GM12874 (cell line): Measurements from ENCODE around the gene NPR3.

ENCODE experiments used
- TF ChIP-seq, protein P1 (sequence below): IDR thresholded peaks from 2 replicates; pipeline ENCODE4 v1.5.1; 2011; ENCODE audit warnings: low read depth, mild to moderate bottlenecking, control low read depth, low read length, moderate library complexity; ENCODE audit not compliant: insufficient read depth

NPR3 gene

DNA sequence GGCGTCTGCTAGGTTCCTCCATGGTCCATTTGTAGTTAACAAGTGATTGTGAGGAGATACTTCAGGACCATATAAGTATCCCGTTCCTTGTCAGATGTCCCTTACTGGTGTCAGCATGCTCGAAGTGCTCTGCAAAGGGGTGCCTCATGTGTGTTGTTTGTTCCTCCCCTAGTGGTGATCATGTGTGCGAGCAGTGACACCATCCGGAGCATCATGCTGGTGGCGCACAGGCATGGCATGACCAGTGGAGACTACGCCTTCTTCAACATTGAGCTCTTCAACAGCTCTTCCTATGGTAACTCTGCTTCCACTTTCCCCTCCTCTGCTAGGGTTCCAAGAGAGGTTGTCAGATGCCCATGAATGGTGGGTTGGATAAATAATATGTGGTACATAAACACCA lies 13.4 kb downstream of the NPR3 start:
- TF ChIP-seq, protein P1, sequence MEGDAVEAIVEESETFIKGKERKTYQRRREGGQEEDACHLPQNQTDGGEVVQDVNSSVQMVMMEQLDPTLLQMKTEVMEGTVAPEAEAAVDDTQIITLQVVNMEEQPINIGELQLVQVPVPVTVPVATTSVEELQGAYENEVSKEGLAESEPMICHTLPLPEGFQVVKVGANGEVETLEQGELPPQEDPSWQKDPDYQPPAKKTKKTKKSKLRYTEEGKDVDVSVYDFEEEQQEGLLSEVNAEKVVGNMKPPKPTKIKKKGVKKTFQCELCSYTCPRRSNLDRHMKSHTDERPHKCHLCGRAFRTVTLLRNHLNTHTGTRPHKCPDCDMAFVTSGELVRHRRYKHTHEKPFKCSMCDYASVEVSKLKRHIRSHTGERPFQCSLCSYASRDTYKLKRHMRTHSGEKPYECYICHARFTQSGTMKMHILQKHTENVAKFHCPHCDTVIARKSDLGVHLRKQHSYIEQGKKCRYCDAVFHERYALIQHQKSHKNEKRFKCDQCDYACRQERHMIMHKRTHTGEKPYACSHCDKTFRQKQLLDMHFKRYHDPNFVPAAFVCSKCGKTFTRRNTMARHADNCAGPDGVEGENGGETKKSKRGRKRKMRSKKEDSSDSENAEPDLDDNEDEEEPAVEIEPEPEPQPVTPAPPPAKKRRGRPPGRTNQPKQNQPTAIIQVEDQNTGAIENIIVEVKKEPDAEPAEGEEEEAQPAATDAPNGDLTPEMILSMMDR = no peak

DNA sequence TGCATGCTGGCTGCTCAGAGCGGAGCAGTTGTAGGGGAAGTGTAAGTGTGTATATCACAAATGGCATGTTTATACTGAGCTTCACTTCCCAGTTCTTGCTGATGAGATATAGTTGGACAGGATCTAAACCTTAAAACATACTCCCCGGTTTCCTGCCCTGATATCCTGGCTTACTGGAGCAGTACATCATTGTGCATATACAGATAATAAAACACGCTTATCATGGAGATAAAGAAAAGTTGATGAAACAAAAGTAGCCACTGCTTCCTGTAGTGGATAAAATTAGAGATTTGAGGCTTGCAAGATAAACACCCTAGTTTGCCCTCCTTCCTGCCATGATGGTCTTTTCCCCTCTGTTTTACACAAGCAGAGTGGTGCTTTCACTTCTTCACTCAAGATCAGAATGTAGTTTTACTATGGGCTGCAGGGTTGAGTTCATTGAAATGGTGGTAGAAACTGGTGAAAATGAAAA lies 15.0 kb downstream of the NPR3 start:
- TF ChIP-seq, protein P1 = no peak

- TF ChIP-seq, protein P1 = no peak
These were observed 18.5 kb downstream of the NPR3 start for GRCh38 chr5:32729651-32730050.

- TF ChIP-seq, protein P1 = no peak
These were observed 22.6 kb downstream of the NPR3 start for GRCh38 chr5:32733590-32734340.

GRCh38 chr5:32734827-32735378 lies 23.8 kb downstream of the NPR3 start:
- TF ChIP-seq, protein P1 = no peak

DNA sequence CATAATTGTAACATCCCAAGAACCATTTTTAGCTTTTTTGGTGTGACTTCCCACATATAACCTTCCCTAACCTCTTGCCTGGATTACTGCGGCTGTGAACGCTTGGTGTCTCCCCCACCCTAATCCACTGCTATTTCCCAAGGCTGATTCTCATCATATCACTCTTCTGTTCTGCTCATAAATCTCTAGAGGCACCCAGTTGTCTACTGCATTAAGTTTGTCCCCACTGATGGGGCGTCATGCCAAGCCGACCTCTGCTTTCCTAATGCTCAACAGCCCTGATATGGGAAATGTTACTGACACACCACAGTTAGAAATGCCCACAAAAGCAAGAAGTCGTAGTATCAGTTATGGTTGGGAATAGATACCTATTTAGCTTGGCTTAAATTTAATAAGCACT lies 24.4 kb downstream of the NPR3 start:
- TF ChIP-seq, protein P1 = no peak

DNA sequence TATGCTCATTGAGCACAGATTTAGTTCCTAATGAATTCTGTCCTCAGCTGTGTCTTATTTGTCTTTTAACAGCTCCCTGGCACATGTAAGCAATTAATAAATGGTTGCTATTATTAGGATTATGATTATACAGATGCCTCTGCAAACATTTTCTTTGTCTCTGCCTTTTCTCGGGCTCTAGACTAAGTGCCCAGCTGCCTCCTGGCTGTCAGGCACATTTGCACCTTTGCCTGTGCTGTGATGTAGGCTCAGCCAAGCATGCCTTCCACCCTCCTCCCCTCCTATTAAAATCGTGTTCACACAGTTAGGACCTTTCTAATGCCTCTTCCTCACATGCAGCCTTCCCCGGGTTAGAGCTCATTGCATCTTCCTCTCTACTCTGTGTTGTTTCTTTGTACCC lies 25.7 kb downstream of the NPR3 start:
- TF ChIP-seq, protein P1 = no peak
